Astrocyte (in vitro differentiated cells and primary cell): Measurements from ENCODE around the gene TNFRSF1B. TPM values are rescaled to one million over a fixed set of nuclear protein-coding genes. Genes with fewer than 3 reads are reported as not detected.

Experiments used
- DNase-seq: peaks from one replicate; pipeline ENCODE4 v3.0.0-alpha.2; 2010; ENCODE audit warnings: low read depth
- FAIRE-seq: peaks from 2 replicates; lab custom pipeline; 2011; peaks lifted over from hg19 to GRCh38; lab: Jason Lieb, UNC
- H2AFZ ChIP-seq: 2 replicates; pipeline ENCODE4 v1.6.0; 2012; ENCODE audit warnings: low read depth, low read length, inconsistent platforms
- H3K27ac ChIP-seq: 2 replicates; pipeline ENCODE4 v1.5.1; 2011; ENCODE audit warnings: low read depth, low read length, inconsistent platforms
- H3K27me3 ChIP-seq: 2 replicates; pipeline ENCODE4 v1.6.0; 2011; ENCODE audit warnings: low read length, inconsistent platforms; ENCODE audit not compliant: insufficient read depth
- H3K36me3 ChIP-seq: 2 replicates; pipeline ENCODE4 v1.5.1; 2011; ENCODE audit warnings: low read length, inconsistent platforms; ENCODE audit not compliant: insufficient read depth
- H3K4me1 ChIP-seq: 2 replicates; pipeline ENCODE4 v1.5.1; 2011; ENCODE audit warnings: low read length, inconsistent platforms; ENCODE audit not compliant: insufficient read depth
- H3K4me2 ChIP-seq: 2 replicates; pipeline ENCODE4 v1.6.0; 2012; ENCODE audit warnings: low read length, inconsistent platforms
- H3K4me3 ChIP-seq: 2 replicates; pipeline ENCODE4 v1.5.1; 2011; ENCODE audit warnings: low read depth, mild to moderate bottlenecking, low read length, inconsistent platforms; ENCODE audit not compliant: insufficient read depth
- H3K79me2 ChIP-seq: 2 replicates; pipeline ENCODE4 v1.6.0; 2012; ENCODE audit warnings: mild to moderate bottlenecking, low read length, inconsistent platforms; ENCODE audit not compliant: insufficient read depth
- H3K9ac ChIP-seq: 2 replicates; pipeline ENCODE4 v1.6.0; 2012; ENCODE audit warnings: mild to moderate bottlenecking, low read length, inconsistent platforms
- H3K9me3 ChIP-seq: 2 replicates; pipeline ENCODE4 v1.5.1; 2012; ENCODE audit warnings: low read depth, mild to moderate bottlenecking, low read length, inconsistent platforms; ENCODE audit not compliant: insufficient read depth
- H4K20me1 ChIP-seq: 2 replicates; pipeline ENCODE4 v1.6.0; 2012; ENCODE audit warnings: low read length, inconsistent platforms; ENCODE audit not compliant: insufficient read depth
- H3K27ac Mint-ChIP-seq: one replicate; pipeline ENCODE4 v1.8.0; 2021; ENCODE audit warnings: mild to moderate bottlenecking, mixed read lengths; ENCODE audit not compliant: unreplicated experiment
- H3K27me3 Mint-ChIP-seq: one replicate; pipeline ENCODE4 v1.8.0; 2021; ENCODE audit warnings: low read depth, mixed read lengths; ENCODE audit not compliant: unreplicated experiment
- H3K36me3 Mint-ChIP-seq: one replicate; pipeline ENCODE4 v1.8.0; 2021; ENCODE audit warnings: low read depth, mixed read lengths; ENCODE audit not compliant: unreplicated experiment
- H3K4me1 Mint-ChIP-seq: one replicate; pipeline ENCODE4 v1.8.0; 2021; ENCODE audit warnings: low read depth, mixed read lengths; ENCODE audit not compliant: unreplicated experiment
- H3K4me3 Mint-ChIP-seq: one replicate; pipeline ENCODE4 v1.8.0; 2021; ENCODE audit warnings: mild to moderate bottlenecking, moderate library complexity, mixed read lengths; ENCODE audit not compliant: unreplicated experiment
- H3K9me3 Mint-ChIP-seq: one replicate; pipeline ENCODE4 v1.8.0; 2021; ENCODE audit warnings: mild to moderate bottlenecking, mixed read lengths; ENCODE audit not compliant: unreplicated experiment
- EZH2 ChIP-seq: IDR thresholded peaks from 2 replicates; pipeline ENCODE4 v1.6.1; 2012; ENCODE audit warnings: mild to moderate bottlenecking, low read length, inconsistent platforms; ENCODE audit not compliant: insufficient read depth
- total RNA-seq: library from RNA; stranded (reverse); gene quantifications from 2 replicates; pipeline ENCODE4 v1.2.1, GENCODE V29; 2021
- TF ChIP-seq, protein P1 (sequence below): IDR thresholded peaks from 2 replicates; pipeline ENCODE4 v1.5.1; 2011; ENCODE audit warnings: low read depth, mild to moderate bottlenecking, inconsistent platforms, low read length, moderate library complexity; ENCODE audit not compliant: insufficient read depth

TNFRSF1B gene
- total RNA-seq, 1 donor from 2014 or later = 0.09 TPM

DNA sequence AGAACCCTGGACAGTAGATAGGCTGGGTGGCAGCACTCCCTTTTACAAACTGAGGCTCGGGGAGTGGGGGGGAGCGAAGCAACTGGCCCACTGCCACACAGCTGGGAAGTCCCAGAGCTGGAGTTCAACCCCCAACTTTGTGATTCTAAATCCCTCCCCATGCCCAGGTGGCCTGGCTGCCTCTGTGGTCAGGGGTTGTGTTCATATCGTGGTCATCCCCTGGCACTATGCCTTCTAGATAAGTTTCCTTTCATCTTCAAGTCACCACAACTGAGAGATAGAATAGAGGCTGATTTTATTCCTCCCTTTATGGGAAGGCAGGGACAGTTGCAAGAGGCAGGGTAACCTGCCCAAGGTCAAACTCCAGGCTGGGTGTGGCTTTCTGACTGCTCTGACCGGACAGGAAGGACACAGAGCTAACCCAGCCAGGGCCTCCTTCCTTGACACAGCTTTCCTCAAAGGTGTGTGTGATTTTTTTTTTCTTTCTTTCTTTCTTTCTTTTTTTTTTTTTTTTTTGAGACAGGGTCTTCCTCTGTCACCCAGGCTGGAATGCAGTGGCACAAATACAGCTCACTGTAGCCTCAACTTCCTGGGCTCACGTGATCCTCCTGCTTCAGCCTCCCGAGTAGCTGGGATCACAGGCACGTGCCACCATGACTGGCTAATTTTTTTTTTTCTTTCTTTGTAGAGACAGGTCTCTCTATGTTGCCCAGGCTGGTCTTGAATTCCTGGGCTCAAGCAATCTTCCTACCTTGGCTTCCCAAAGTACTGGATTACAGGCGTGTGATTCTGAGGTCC lies 18.4 kb upstream of the TNFRSF1B start:
- peaks cover 6% of the 10 kb centered on the region for H3K9me3 Mint-ChIP-seq
- TF ChIP-seq, protein P1, sequence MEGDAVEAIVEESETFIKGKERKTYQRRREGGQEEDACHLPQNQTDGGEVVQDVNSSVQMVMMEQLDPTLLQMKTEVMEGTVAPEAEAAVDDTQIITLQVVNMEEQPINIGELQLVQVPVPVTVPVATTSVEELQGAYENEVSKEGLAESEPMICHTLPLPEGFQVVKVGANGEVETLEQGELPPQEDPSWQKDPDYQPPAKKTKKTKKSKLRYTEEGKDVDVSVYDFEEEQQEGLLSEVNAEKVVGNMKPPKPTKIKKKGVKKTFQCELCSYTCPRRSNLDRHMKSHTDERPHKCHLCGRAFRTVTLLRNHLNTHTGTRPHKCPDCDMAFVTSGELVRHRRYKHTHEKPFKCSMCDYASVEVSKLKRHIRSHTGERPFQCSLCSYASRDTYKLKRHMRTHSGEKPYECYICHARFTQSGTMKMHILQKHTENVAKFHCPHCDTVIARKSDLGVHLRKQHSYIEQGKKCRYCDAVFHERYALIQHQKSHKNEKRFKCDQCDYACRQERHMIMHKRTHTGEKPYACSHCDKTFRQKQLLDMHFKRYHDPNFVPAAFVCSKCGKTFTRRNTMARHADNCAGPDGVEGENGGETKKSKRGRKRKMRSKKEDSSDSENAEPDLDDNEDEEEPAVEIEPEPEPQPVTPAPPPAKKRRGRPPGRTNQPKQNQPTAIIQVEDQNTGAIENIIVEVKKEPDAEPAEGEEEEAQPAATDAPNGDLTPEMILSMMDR = no peak
- no peak for TF ChIP-seq EZH2
- Histone ChIP-seq H4K20me1 (no peaks in the 10 kb centered on the region), H2AFZ (no peak overlapping the region), H3K79me2 (no peaks in the 10 kb centered on the region), H3K9me3 (no peaks in the 10 kb centered on the region), H3K4me3 (no peak overlapping the region), H3K4me1 (peaks cover 14% of the 10 kb centered on the region), H3K36me3 (no peaks in the 10 kb centered on the region), H3K27ac (no peak overlapping the region), H3K4me2 (no peak overlapping the region), H3K9ac (no peak overlapping the region), H3K27me3 (no peaks in the 10 kb centered on the region)
- no peak overlapping the region for H3K27ac Mint-ChIP-seq
- H3K4me1 Mint-ChIP-seq = peaks cover 13% of the 10 kb centered on the region
- FAIRE-seq (no peak), DNase-seq (peak; percentile 20)
- H3K27me3 Mint-ChIP-seq = peaks cover 41% of the 10 kb centered on the region
- H3K4me3 Mint-ChIP-seq = no peak overlapping the region
- peaks cover 4% of the 10 kb centered on the region for H3K36me3 Mint-ChIP-seq

GRCh38 chr1:12148958-12149790 lies 17.6 kb upstream of the TNFRSF1B start:
- Mint-ChIP-seq H3K4me1 (peaks cover 15% of the 10 kb centered on the region), H3K4me3 (no peak overlapping the region), H3K27ac (no peak overlapping the region), H3K36me3 (peaks cover 4% of the 10 kb centered on the region), H3K9me3 (peaks cover 6% of the 10 kb centered on the region), H3K27me3 (peaks cover 37% of the 10 kb centered on the region)
- H3K9ac ChIP-seq = no peak overlapping the region
- peaks cover 13% of the 10 kb centered on the region for H3K4me1 ChIP-seq
- H3K27me3 ChIP-seq = no peaks in the 10 kb centered on the region
- DNase-seq (no peak), FAIRE-seq (no peak)
- no peaks in the 10 kb centered on the region for H3K36me3 ChIP-seq
- no peaks in the 10 kb centered on the region for H3K9me3 ChIP-seq
- H2AFZ ChIP-seq = no peak overlapping the region
- no peak overlapping the region for H3K27ac ChIP-seq
- no peak overlapping the region for H3K4me3 ChIP-seq
- no peaks in the 10 kb centered on the region for H3K79me2 ChIP-seq
- no peak for TF ChIP-seq EZH2
- TF ChIP-seq, protein P1 = no peak
- no peaks in the 10 kb centered on the region for H4K20me1 ChIP-seq
- H3K4me2 ChIP-seq = no peak overlapping the region
